GM21423 (cell line): ENCODE results near the gene HKDC1.
"Not testable (repeated sequence)": the region's sequence is repeated elsewhere in the genome, so short reads cannot be mapped to it uniquely, and the experiment has no call there.

Source experiments
- ATAC-seq: cut with Tn5 transposase; IDR thresholded peaks from one replicate; pipeline ENCODE4 v1.9.1; 2021; ENCODE audit warnings: mild to moderate bottlenecking, moderate library complexity; ENCODE audit not compliant: unreplicated experiment

HKDC1 gene

DNA sequence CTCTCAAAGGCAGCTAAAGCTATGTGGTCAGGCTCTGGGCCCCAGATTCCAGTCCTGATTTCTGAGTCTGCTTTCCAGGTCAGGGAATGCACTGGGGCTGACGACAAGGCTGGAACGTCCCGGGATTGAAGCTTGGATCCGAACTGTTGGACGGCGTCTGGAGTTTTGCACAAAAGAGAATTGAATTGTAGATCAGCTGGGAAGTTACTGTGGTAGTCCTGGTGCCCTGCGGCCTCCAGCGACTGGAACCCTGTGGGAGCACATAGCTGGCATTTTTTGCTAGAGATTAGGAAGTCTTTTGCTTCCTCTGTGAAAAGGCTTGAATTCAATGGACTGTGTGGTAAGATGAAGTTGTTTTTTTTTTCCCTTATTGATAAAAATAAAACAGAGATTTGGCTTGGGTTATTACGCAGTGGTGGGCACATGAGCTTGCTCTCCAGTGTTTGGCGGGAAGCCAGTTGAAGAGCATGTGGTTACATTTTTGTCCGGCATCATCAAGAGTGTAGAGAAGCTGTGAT is 58.4 kb downstream of the HKDC1 start, which contains the start of gene HK1:
HK1 (plus strand) TSS at position 51 of the 518 bp plus-strand sequence.
- no peak for ATAC-seq

DNA sequence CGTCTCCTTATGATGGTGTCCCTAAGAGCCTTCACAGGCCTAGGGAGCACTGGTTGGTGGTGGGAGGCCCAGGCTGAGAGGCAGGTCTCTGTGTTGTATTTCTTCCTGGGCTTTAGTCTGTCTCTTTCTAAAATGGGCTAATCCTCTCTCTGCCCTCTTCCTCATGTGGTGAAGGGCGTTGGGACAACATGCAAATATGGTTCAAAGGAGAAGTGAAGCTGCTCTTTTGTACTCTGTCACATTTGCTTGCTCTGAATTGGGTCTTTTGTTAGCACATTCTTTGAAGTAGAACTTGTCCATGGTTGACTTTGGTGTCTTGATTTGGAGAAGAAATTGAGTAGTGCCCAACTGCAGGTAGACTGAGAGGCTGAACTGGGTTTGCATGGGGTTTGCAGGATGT is 59.0 kb downstream of the HKDC1 start:
- ATAC-seq: no peak

DNA sequence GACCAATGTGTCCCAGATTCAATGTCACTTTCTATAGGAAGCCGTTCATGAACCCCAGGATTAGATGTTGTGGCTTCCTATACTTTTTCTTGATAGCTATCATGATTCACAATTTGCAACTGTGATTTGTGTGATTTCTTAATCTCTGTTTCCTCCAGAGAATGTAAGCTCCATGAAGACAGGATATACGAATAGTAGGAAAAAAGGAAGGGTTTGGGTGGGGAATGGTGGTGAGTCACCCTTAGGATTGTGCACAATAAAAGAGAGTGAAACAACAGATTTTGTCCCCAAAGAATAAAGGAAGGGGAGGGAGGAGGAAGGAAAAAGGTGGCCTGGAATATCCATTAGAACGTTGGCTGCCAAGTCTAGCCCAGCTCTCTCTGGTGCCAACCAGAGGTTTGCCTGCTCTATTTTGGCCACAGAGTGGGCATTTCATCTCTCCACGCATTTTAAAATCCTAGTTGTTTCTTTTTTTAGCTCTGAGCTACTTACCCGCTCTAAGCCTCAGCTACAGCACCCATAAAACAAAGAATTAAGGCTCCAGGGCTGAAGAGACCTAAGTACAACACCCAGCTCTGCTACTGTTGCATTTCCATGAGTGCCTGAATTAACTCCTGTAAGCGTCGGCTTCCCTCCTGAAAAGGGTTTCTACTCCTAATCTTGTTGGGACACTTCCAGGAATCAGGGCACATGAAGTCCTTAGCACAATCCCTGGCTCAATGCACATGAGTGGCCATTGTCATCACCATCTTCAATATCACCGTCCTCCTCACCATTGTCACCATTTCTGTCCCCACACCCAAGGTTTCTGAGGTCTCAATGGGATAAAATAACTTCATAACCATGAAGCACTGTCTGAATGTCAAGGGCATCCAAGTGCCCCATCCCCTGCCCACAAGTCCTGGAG is 61.6 kb downstream of the HKDC1 start:
- ATAC-seq: no peak

DNA sequence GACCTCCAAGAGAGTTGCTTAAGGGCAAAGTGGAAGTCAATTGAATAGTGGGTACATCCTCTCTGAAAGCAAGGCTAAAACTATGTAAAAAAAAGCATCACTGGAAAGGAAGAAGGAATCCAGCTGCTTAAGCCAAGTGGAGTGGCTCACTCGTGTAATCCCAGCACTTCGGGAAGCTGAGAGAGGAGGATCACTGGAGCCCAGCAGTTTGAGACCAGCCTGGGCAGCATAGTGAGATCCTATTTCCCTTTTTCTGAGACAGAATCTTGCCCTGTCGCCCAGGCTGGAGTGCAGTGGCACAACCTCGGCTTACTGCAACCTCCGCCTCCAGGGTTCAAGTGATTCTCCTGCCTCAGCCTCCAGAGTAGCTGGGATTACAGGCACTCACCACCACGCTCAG is 64.3 kb downstream of the HKDC1 start:
- not testable (repeated sequence) for ATAC-seq

DNA sequence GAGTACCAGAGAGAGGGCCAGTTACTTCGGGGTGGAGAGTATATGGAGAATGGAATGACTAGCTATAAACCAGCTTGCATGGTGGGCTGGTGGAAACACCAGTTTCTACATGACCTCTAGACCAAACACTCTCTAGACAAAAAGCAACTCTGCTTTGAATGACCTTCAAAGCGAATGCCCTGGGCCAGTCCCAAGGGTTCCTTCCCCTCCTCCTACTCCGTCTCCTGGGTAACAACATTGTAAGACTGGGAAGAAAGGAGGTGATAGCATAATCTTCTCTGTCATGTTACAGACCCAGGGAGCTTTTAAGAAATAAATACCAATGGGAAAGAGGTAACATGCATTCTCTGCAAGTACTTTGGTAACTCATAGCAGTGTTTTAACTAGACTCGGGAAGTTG is 65.6 kb downstream of the HKDC1 start:
- ATAC-seq: no peak

DNA sequence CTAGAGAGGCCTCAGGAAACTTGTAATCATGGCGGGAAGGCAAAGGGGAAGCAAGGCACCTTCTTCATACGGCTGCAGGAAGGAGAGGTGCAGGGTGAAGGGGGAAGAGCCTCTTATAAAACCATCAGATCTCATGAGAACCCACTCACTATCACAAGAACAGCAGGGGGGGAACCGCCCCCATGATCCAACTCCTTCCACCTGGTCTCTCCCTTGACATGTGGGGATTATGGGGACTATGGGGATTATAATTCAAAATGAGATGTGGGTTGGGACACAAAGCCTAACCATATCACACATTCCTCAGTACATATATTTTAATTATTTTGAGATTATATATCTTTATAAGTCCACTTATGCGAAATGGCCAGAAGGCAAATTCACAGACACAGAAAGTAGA is 67.0 kb downstream of the HKDC1 start:
- no peak for ATAC-seq

DNA sequence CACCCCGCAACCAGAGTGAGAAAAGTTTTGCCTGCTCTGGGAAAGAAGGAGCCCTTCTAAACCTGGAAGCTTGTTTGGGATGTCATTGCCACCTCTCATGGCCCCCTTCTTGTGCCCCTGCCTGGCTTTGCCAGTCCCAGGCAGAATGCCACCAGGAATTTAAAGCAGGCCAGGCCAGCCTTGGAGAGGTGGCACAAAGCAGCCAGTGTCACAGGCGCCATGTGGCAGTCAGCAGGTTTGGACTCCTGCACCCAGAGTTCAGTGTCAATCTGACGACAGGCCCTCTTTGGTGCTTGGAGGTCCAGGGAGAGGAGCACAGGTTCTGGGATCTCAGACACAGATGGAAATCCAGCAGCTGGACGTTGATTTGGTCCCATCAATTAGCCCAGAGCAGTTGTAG is 70.9 kb downstream of the HKDC1 start:
- no peak for ATAC-seq

DNA sequence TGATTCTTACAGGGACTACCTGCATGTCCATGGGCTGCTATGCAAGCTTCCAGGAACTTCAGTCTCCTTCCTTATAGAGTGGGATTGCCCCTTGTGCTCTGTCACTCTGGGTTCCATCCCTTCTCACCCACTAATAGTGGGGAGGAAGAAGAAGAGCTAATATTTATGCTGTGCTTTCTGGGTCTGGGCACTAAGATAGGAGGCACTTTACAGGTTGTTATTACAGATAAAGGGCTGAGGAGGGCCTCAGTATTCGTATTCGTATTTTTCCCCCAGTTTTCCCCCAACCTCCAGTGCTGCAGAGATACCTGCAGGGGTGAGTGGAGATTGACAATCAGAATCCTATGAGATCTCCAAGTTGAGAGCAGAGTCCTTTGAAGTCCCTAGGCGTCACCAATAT is 72.3 kb downstream of the HKDC1 start:
- no peak for ATAC-seq

DNA sequence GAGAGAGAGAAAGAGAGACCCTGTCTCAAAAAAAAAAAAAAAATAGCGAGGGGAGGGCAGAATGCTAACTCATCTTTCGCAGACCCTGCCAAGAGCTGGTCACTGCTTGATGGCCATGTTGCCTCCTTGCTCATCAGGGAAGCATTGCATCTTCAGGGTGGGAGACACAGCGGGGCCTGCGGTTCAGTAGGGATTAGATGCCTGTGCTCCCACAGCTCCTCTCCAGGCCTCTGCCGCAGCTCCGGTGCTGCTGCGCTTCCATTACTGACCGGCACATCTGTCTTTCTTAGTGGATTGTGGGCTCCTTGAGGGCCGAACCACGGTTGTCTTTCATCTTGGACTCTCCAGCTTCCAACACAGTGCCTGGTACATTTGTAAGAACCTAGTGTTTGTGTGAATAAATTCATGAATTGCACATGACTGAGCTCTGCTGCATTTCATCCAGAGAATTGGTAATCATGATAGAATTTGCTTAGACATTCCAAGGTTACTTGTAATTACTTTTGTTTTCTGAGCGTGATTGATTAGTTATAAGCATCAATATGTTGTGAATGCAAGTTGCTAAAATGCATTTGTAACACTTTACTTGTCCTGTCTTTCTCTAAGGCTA is 75.0 kb downstream of the HKDC1 start:
- ATAC-seq: no peak

DNA sequence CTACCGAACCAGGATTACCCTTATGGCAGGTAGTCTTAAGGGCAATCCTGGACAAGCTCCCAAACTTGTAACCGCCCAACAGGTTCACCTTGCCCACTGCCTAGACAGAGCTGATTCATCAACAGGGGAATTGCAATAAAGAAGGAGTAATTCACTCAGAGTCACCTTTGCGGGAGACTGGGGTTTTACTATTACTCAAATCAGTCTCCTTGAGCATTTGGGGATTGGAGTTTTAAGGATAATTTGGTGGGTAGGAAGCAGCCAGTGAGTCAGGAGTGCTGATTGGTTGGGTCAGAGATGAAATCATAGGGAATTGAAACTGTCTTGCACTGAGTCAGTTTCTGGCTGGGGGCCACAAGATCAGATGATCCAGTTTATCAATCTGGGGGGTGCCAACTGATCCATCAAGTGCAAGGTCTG is 83.5 kb downstream of the HKDC1 start:
- ATAC-seq: no peak

DNA sequence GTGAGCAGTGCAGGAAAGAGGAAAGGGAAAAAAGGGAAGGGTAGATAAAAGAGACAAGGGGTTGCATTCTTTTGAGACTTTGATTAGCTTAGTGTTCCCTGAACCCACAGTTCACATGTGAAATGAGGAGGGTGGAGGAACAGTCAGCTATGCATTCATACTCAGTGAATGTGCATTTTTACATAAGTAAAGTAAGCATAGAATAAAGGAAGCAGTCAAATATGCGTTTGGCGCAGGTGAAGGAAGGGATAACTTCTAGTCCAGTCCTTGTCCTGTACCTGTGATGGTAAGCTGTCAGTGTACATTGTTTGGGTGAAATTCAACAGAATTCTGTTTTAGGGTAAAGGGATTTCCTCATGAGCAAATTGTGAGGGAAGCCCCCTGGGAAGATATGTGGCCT is 86.3 kb downstream of the HKDC1 start:
- ATAC-seq: no peak

DNA sequence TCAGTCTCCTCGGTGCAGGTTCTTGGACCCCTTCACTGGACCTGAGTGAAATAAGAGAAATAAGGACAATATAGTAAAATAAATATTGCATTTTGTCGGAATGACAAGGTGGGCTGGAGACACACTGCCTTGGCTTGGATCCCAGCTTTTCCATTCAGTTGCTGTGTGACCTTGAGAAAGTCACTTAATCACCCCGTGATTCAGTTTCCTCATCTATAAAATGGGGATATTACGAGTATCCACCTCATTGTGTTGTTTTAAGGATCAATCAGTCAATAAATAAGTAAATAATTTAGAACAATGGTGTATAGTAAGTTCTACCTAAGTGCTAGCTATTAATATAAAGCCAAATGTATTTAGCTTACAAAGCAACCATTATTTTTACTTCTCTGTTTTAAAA is 87.3 kb downstream of the HKDC1 start:
- ATAC-seq: no peak

DNA sequence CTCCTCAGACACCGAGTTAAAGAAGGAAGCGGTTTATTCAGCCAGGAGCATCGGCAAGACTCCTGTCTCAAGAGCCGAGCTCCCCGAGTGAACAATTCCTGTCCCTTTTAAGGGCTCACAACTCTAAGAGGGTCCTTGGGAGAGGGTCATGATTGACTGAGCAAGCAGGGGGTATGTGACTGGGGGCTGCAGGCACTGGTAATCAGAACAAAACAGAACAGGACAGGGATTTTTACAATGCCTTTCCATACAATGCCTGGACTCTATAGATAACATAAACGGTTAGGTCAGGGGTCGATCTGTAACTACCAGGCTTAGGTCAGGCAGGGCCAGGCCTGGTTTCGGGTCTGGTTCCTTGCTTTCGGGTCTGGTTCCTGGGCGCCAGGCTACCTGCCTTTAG is 88.2 kb downstream of the HKDC1 start:
- ATAC-seq: not testable (repeated sequence)

DNA sequence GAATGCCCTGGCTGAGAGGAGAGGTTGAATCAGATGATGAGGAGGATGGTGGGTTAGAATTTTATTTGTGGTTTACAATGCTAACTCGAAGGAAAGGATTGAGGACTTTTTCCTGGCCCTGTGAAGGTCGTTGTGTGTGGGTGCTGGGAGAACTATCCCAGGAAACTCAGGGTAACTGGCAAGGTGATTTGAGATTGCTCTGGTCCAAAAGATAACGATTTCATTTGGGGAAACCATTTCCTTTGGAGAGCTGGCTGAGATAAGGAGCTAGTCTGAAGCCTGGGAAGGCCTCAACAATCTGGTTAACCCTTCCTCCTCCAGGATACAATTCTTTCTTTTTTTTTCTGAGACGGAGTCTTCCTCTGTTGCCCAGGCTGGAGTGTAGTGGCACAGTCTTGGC is 91.2 kb downstream of the HKDC1 start:
- ATAC-seq: no peak

DNA sequence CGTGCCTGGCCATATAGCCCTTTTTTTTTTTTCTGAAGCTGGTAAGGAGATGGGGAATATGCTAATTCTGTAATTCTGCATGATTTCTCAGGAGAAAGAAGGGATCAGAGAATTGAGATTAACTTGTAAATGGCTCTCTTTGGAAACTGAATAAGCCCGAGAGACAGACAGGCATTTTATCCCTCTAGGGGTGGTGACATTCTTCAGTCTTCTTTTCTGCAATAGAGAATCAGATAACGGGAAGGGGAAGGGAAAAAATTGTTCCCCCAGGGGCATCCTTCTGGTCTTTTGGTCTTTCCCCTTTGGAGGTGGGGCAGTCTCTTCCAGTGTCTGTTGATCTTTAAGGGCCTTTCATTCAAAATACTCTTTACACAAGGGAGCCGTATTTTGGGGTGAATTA is 92.4 kb downstream of the HKDC1 start:
- ATAC-seq: no peak

DNA sequence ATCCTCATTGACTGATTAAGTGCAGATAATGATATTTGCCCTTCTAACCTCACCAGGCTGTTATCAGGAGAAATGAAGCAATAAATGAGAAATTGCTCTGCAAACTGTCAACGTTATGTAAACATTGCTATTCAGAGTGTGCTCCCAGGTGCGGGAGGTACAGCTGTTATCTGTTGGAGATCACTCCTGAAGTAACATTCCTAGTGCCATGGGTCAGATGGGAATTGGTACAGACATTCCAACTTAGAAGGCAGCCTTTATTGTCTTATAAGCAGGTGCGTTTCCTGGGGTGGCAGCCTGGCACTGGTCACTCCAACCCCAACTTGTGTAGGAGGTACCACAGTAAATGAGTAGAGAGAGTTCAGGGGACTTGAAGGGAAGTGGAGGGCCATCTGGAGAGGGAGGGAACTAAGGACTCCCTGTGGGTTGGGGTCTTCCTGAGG is 95.0 kb downstream of the HKDC1 start:
- ATAC-seq: no peak

DNA sequence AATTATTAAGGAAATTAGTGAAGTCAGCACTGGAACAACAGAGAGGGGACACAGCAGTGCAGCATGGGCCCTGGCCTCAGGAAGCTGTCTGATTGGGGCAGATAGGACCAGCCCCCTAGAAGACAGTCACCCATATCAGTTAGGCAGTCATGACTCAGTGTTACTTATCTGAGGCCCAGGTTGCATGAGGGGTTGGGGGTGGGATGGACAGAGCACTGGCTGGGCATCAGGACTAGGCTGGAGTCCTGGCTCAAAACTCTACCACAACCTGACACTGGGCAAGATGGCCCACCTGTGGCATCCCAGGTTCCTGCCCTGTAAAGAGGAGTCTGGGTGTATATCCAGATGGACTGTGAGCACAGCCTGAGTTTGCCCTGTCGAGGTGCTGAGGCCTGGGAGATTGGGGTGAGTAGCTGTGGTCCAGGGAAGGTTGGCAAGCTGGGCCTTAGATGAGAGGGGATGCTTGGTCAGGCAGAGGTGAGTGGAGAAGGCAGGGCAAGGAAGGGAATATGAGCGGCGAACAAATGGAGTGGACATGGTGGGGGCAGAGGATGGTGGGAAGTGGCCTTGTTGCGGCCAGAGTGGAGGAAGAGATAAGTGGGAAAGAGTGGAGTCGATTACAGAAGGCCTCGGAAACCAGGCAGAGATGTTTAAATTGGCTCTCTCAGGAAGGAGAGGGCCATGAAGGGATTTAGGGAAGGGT is 95.6 kb downstream of the HKDC1 start:
- no peak for ATAC-seq

DNA sequence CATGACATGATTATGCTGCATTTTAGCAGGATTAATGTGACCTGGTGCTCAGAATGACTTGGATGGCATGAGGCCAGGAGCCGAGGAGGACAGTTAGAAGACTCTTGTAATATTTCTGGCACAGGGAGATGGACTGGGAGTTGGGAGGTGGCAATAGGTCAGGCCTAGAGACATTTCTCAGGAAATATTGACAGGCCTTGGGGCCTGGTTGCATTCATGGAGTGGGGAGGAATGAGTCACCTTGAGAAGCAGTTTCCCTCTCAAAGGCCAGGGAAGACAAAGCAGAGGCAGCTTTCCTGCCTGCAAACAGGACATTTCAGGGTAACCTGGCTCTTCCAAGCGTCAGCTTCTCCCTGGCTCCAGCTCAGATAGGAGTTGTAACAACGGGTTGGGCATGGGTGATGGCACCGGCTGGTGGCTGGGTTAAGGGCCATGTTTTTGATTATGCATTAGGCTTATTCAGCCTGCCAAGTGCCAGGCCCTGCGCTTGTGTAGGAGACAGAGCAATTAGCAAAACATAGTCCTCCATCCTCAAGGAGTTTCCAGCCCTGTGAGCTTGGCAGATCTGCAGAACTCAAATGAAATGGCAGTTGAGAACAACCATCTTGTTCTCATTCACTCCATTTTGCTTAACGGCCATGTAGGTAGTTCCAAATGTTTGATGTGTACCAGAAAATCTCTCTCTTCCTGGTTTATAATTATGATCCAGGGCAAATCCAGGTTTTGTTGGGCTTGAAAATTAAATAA is 96.4 kb downstream of the HKDC1 start:
- ATAC-seq: no peak
